ENCODE data around the gene FNIP1. TPM values are rescaled to one million over a fixed set of nuclear protein-coding genes. Genes with fewer than 3 reads are reported as not detected.

Gene FNIP1
- total and polyA plus RNA-seq, 2 experiments from 2014 or later: 8.2 to 27.9 TPM

GRCh38 chr5:131709043-131709442 lies 87.8 kb downstream of the FNIP1 start (continued):
- TF ChIP-seq, protein P1, sequence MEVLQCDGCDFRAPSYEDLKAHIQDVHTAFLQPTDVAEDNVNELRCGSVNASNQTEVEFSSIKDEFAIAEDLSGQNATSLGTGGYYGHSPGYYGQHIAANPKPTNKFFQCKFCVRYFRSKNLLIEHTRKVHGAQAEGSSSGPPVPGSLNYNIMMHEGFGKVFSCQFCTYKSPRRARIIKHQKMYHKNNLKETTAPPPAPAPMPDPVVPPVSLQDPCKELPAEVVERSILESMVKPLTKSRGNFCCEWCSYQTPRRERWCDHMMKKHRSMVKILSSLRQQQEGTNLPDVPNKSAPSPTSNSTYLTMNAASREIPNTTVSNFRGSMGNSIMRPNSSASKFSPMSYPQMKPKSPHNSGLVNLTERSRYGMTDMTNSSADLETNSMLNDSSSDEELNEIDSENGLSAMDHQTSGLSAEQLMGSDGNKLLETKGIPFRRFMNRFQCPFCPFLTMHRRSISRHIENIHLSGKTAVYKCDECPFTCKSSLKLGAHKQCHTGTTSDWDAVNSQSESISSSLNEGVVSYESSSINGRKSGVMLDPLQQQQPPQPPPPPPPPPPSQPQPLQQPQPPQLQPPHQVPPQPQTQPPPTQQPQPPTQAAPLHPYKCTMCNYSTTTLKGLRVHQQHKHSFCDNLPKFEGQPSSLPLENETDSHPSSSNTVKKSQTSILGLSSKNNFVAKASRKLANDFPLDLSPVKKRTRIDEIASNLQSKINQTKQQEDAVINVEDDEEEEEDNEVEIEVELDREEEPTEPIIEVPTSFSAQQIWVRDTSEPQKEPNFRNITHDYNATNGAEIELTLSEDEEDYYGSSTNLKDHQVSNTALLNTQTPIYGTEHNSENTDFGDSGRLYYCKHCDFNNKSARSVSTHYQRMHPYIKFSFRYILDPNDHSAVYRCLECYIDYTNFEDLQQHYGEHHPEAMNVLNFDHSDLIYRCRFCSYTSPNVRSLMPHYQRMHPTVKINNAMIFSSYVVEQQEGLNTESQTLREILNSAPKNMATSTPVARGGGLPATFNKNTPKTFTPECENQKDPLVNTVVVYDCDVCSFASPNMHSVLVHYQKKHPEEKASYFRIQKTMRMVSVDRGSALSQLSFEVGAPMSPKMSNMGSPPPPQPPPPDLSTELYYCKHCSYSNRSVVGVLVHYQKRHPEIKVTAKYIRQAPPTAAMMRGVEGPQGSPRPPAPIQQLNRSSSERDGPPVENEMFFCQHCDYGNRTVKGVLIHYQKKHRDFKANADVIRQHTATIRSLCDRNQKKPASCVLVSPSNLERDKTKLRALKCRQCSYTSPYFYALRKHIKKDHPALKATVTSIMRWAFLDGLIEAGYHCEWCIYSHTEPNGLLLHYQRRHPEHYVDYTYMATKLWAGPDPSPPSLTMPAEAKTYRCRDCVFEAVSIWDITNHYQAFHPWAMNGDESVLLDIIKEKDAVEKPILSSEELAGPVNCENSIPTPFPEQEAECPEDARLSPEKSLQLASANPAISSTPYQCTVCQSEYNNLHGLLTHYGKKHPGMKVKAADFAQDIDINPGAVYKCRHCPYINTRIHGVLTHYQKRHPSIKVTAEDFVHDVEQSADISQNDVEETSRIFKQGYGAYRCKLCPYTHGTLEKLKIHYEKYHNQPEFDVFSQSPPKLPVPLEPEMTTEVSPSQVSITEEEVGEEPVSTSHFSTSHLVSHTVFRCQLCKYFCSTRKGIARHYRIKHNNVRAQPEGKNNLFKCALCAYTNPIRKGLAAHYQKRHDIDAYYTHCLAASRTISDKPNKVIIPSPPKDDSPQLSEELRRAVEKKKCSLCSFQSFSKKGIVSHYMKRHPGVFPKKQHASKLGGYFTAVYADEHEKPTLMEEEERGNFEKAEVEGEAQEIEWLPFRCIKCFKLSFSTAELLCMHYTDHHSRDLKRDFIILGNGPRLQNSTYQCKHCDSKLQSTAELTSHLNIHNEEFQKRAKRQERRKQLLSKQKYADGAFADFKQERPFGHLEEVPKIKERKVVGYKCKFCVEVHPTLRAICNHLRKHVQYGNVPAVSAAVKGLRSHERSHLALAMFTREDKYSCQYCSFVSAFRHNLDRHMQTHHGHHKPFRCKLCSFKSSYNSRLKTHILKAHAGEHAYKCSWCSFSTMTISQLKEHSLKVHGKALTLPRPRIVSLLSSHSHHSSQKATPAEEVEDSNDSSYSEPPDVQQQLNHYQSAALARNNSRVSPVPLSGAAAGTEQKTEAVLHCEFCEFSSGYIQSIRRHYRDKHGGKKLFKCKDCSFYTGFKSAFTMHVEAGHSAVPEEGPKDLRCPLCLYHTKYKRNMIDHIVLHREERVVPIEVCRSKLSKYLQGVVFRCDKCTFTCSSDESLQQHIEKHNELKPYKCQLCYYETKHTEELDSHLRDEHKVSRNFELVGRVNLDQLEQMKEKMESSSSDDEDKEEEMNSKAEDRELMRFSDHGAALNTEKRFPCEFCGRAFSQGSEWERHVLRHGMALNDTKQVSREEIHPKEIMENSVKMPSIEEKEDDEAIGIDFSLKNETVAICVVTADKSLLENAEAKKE (CRISPR knock-in tag; IDR thresholded peaks at IDR 0.05): no peak

DNA sequence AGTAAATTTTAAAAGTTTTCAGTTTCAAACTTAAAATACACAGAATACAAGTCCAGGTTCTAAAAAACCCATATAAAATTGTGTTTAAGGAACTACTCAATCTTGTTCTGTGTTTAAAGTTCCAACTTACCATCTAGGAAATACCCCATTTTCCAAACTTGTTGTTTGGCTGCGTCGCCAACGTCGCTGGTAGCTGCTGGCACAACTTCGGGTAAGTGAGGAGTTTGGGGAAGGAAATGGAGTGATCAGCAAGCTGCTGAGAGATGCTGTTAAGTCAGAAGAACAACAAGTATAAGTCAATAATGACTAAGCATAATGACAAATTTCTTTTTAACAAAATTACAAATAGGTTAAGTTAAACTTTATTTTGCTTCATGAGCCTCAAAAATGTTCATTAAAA lies 90.5 kb downstream of the FNIP1 start:
- Histone ChIP-seq H2AFZ (no peak overlapping the region), H3K36me3 (ENCODE audit: insufficient read depth) (peaks cover 11% of the 10 kb centered on the region), H3K27ac (ENCODE audit: low read depth) (no peak overlapping the region), H3K9me2 (ENCODE audit: insufficient read depth) (no peaks in the 10 kb centered on the region), H3F3A (replicated peaks; ENCODE audit: low read depth) (no peaks in the 10 kb centered on the region), H3K79me2 (replicated peaks; ENCODE audit: insufficient read depth) (no peaks in the 10 kb centered on the region), H3K27me3 (ENCODE audit: insufficient read depth) (no peaks in the 10 kb centered on the region), H3K4me1 (ENCODE audit: insufficient read depth) (no peaks in the 10 kb centered on the region), H4K20me1 (replicated peaks; ENCODE audit: insufficient read depth) (no peaks in the 10 kb centered on the region), H3K4me3 (no peak overlapping the region), H3K4me2 (no peak overlapping the region)
- DNase-seq (ENCODE audit: low spot score) (no peak), ATAC-seq (no peak)
- Mint-ChIP-seq H3K27me3 (ENCODE audit: insufficient read depth, low read depth, poor library complexity) (no peaks in the 10 kb centered on the region), H3K4me3 (no peak overlapping the region), H3K36me3 (ENCODE audit: low read depth) (peaks cover 7% of the 10 kb centered on the region; the same call in 2 of the 3 replicates), H3K9me3 (no peaks in the 10 kb centered on the region), H3K27ac (no peak overlapping the region), H3K4me1 (peaks cover 4% of the 10 kb centered on the region; the same call in 2 of the 3 replicates)
- TF ChIP-seq CREB1 (CRISPR knock-in tag; IDR thresholded peaks at IDR 0.05; ENCODE audit: low read depth) (no peak), STAT1 (IDR thresholded peaks at IDR 0.05; ENCODE audit: unreplicated experiment) (no peak), EZH2phosphoT487 (IDR thresholded peaks at IDR 0.05; ENCODE audit: unreplicated experiment) (no peak), JUNB (IDR thresholded peaks at IDR 0.05; ENCODE audit: unreplicated experiment) (no peak), NANOG (IDR thresholded peaks at IDR 0.05; ENCODE audit: borderline replicate concordance) (no peak)
- TF ChIP-seq, protein P1 (CRISPR knock-in tag; IDR thresholded peaks at IDR 0.05): no peak
- TF ChIP-seq, protein P2, sequence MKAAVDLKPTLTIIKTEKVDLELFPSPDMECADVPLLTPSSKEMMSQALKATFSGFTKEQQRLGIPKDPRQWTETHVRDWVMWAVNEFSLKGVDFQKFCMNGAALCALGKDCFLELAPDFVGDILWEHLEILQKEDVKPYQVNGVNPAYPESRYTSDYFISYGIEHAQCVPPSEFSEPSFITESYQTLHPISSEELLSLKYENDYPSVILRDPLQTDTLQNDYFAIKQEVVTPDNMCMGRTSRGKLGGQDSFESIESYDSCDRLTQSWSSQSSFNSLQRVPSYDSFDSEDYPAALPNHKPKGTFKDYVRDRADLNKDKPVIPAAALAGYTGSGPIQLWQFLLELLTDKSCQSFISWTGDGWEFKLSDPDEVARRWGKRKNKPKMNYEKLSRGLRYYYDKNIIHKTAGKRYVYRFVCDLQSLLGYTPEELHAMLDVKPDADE (IDR thresholded peaks at IDR 0.05): no peak

Data from GM23338 (cell line).